K562 (cell line): ENCODE measurements around the gene SLC9A3. TPM values are rescaled to one million over a fixed set of nuclear protein-coding genes. Genes with fewer than 3 reads are reported as not detected.
A peak's percentile ranks its signal among the peaks of the same experiment; 100 is the strongest.

Experiments
- CHD2 ChIP-seq: IDR thresholded peaks from 2 replicates; pipeline ENCODE4 v1.6.1; 2011; ENCODE audit warnings: low read depth, low read length
- ETV5 ChIP-seq: sonication (generic); formaldehyde crosslinking; IDR thresholded peaks from 2 replicates; pipeline ENCODE4 v1.4.0; 2020; ENCODE audit warnings: low read depth, mild to moderate bottlenecking, missing genetic modification reagents
- HCFC1 ChIP-seq: IDR thresholded peaks from 2 replicates; pipeline ENCODE4 v1.6.1; 2012; ENCODE audit warnings: low read depth, low read length, improper control_type of control experiment
- PHF20 ChIP-seq: fragments of 450-650 bp; IDR thresholded peaks from 2 replicates; pipeline ENCODE4 v1.6.1; 2018; ENCODE audit not compliant: partially characterized antibody
- RBFOX2 ChIP-seq: fragments of 200-400 bp; formaldehyde crosslinking; IDR thresholded peaks from 2 replicates; pipeline ENCODE4 v1.6.1; 2017; ENCODE audit warnings: low read depth, mild to moderate bottlenecking, low read length, moderate library complexity
- SMARCC2 ChIP-seq: fragments of 450-650 bp; IDR thresholded peaks from 2 replicates; pipeline ENCODE4 v1.6.1; 2017; ENCODE audit warnings: antibody characterized with exemption, moderate library complexity, mild to moderate bottlenecking, low read depth
- STAG1 ChIP-seq: sonication (generic); formaldehyde crosslinking; IDR thresholded peaks from 2 replicates; pipeline ENCODE4 v1.5.0; 2020; ENCODE audit warnings: missing genetic modification reagents, borderline replicate concordance
- ZBTB7A ChIP-seq: IDR thresholded peaks from 2 replicates; pipeline ENCODE4 v1.6.1; 2011; ENCODE audit warnings: low read depth, mild to moderate bottlenecking, low read length, moderate library complexity, borderline replicate concordance; ENCODE audit not compliant: control insufficient read depth
- ZNF24 ChIP-seq: fragments of 450-650 bp; IDR thresholded peaks from 2 replicates; pipeline ENCODE4 v1.6.1; 2016
- ZNF76 ChIP-seq: fragments of 250-450 bp; sonication (Bioruptor Pico); IDR thresholded peaks from 2 replicates; pipeline ENCODE4 v1.4.0; 2020; ENCODE audit warnings: mild to moderate bottlenecking, moderate library complexity, borderline replicate concordance
- polyA plus RNA-seq, 8 experiments: library from polyadenylated mRNA; depleted of rRNA in 4 of 8; stranded (reverse) in 5 of 8; unstranded in 3 of 8; fragments of >200 nt; fragmentation: Nextera tagmentation in 2 of 8; fragmentation: Illumina TruSeq in 1 of 8; extraction: Ambion mirVana in 2 of 8; extraction: Trizol in 1 of 8; gene quantifications; 2 replicates each; pipeline versions ENCODE4 v1.2.1 to v1.2.3, GENCODE V29; 2011 to 2014; ENCODE audit warnings: inconsistent platforms in 1 of 8, missing spikeins in 1 of 8
- total RNA-seq, 7 experiments: library from RNA; depleted of rRNA in 6 of 7; stranded (reverse); fragments of >200 nt in 6 of 7; fragmentation: Illumina TruSeq in 2 of 7; extraction: Trizol in 2 of 7; gene quantifications; 2 replicates each; pipeline versions ENCODE4 v1.2.1 to v1.2.3, GENCODE V29; 2011 to 2021; ENCODE audit warnings: low replicate concordance in 1 of 7
- TF ChIP-seq, protein P1 (sequence below), 2 experiments: fragments of 450-650 bp in 1 of 2; sonication (generic) in 1 of 2; formaldehyde crosslinking in 1 of 2; IDR thresholded peaks in 1 of 2; conservative IDR thresholded peaks in 1 of 2; 2 replicates each; pipeline versions ENCODE4 v1.6.1 to v1.8.1; 2016 to 2023; ENCODE audit warnings: mild to moderate bottlenecking in 2 of 2, moderate library complexity in 2 of 2, inconsistent platforms in 1 of 2, missing genetic modification reagents in 1 of 2
- TF ChIP-seq, protein P2 (sequence below): fragments of 450-650 bp; IDR thresholded peaks from 2 replicates; pipeline ENCODE4 v1.7.0; 2016; ENCODE audit warnings: borderline replicate concordance
- TF ChIP-seq, protein P3 (sequence below): fragments of 450-650 bp; IDR thresholded peaks from 2 replicates; pipeline ENCODE4 v1.6.1; 2016; ENCODE audit warnings: borderline replicate concordance
- TF ChIP-seq, protein P4 (sequence below), 2 experiments: IDR thresholded peaks; 2 replicates each; pipeline ENCODE4 v1.6.1; 2011; ENCODE audit warnings: borderline replicate concordance in 1 of 2, control low read depth in 1 of 2, low read depth in 1 of 2, low read length in 1 of 2, mild to moderate bottlenecking in 1 of 2, mixed read lengths in 1 of 2, moderate library complexity in 1 of 2; ENCODE audit not compliant: insufficient read depth in 1 of 2, insufficient read length in 1 of 2, poor library complexity in 1 of 2, severe bottlenecking in 1 of 2; ENCODE audit errors: extremely low read depth in 1 of 2
- TF ChIP-seq, protein P5 (sequence below): fragments of 450-650 bp; IDR thresholded peaks from 2 replicates; pipeline ENCODE4 v1.6.1; 2014; ENCODE audit warnings: low read depth, mild to moderate bottlenecking, moderate library complexity, borderline replicate concordance
- TF ChIP-seq, protein P6 (sequence below): fragments of 450-650 bp; conservative IDR thresholded peaks from 2 replicates; pipeline ENCODE4 v1.6.1; 2016; ENCODE audit warnings: missing genetic modification characterization, low read depth, mild to moderate bottlenecking, missing compliant biosample characterization, moderate library complexity

Gene SLC9A3
- total and polyA plus RNA-seq, 9 of the 15 experiments (the other 6 are each of a cell fraction or from before 2014, with no cell fraction given): 1.5 to 5.8 (median 3.7) TPM; not detected in 2

DNA sequence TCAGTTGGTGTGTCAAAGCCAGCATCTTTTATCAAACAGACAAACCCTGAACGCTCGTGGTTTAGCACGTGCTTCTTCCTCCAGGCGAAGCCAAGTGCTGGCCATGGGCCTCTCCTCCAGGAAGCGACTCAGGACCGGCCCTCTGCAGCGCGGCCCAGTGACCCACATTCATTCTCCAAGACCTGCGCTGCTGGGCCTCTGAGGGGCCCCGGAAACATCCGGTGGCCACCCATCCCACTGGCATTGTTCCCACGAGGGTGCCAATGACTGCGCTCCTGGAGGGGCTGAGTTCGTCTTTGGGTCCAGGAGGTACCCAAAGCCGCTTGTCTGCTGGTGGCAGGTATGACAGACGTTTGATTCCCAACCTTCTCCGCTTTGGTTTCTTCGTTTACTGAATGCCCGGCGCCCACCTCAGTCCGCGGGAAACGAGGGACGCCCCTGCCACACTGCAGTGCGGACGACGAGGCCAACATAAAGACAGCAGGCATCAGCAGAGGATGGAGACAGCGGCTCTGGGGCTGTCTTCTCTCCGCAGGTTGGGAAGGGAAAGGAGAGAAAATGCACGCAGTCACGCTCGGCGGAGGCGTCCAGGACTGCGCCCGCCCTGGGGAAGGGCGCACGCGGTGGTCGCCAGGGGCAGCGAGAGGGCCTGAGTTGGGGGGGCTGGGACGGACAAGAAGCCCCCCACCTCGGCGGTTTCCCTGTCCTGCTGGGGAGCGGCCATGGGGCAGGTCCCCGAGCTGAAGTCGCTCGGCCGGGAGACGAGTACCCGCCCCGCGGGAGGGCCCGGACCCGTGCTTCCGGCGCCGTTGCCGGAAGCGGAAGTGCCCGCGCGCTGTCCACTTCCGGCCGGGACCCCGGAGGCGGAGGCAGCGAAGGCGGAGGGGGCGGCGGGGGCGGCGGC lies 81.7 kb downstream of the SLC9A3 start, which contains the start of gene EXOC3 (continued):
- TF ChIP-seq STAG1 (CRISPR knock-in tag) (no peak), ZNF76 (0 out of 2 replicates have a peak, but pooled peaks have one; percentile 7), PHF20 (peak; percentile 89), SMARCC2 (no peak), ZNF24 (no peak), ETV5 (peak; percentile 78), RBFOX2 (peak; percentile 93), CHD2 (no peak), HCFC1 (peak; percentile 64; the same call in 1 of the 2 replicates), ZBTB7A (peak; percentile 78; the same call in 1 of the 2 replicates)
- TF ChIP-seq, protein P1, sequence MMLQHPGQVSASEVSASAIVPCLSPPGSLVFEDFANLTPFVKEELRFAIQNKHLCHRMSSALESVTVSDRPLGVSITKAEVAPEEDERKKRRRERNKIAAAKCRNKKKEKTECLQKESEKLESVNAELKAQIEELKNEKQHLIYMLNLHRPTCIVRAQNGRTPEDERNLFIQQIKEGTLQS (IDR thresholded peaks at IDR 0.05): no peak
- TF ChIP-seq, protein P1 (CRISPR knock-in tag; conservative IDR thresholded peaks at IDR 0.05): 0 out of 2 replicates have a peak, but pooled peaks have one; percentile 45
- TF ChIP-seq, protein P2, sequence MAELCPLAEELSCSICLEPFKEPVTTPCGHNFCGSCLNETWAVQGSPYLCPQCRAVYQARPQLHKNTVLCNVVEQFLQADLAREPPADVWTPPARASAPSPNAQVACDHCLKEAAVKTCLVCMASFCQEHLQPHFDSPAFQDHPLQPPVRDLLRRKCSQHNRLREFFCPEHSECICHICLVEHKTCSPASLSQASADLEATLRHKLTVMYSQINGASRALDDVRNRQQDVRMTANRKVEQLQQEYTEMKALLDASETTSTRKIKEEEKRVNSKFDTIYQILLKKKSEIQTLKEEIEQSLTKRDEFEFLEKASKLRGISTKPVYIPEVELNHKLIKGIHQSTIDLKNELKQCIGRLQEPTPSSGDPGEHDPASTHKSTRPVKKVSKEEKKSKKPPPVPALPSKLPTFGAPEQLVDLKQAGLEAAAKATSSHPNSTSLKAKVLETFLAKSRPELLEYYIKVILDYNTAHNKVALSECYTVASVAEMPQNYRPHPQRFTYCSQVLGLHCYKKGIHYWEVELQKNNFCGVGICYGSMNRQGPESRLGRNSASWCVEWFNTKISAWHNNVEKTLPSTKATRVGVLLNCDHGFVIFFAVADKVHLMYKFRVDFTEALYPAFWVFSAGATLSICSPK: no peak
- TF ChIP-seq, protein P3, sequence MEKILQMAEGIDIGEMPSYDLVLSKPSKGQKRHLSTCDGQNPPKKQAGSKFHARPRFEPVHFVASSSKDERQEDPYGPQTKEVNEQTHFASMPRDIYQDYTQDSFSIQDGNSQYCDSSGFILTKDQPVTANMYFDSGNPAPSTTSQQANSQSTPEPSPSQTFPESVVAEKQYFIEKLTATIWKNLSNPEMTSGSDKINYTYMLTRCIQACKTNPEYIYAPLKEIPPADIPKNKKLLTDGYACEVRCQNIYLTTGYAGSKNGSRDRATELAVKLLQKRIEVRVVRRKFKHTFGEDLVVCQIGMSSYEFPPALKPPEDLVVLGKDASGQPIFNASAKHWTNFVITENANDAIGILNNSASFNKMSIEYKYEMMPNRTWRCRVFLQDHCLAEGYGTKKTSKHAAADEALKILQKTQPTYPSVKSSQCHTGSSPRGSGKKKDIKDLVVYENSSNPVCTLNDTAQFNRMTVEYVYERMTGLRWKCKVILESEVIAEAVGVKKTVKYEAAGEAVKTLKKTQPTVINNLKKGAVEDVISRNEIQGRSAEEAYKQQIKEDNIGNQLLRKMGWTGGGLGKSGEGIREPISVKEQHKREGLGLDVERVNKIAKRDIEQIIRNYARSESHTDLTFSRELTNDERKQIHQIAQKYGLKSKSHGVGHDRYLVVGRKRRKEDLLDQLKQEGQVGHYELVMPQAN: peak; percentile 84; the same call in 1 of the 2 replicates
- TF ChIP-seq, protein P4, sequence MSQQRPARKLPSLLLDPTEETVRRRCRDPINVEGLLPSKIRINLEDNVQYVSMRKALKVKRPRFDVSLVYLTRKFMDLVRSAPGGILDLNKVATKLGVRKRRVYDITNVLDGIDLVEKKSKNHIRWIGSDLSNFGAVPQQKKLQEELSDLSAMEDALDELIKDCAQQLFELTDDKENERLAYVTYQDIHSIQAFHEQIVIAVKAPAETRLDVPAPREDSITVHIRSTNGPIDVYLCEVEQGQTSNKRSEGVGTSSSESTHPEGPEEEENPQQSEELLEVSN (IDR thresholded peaks at IDR 0.05; ENCODE audit: borderline replicate concordance in 1 of 2, extremely low read depth in 1 of 2, insufficient read depth in 1 of 2, insufficient read length in 1 of 2, low read depth in 1 of 2, low read length in 1 of 2, poor library complexity in 1 of 2, severe bottlenecking in 1 of 2): peak; percentile 87 to 92
- TF ChIP-seq, protein P5, sequence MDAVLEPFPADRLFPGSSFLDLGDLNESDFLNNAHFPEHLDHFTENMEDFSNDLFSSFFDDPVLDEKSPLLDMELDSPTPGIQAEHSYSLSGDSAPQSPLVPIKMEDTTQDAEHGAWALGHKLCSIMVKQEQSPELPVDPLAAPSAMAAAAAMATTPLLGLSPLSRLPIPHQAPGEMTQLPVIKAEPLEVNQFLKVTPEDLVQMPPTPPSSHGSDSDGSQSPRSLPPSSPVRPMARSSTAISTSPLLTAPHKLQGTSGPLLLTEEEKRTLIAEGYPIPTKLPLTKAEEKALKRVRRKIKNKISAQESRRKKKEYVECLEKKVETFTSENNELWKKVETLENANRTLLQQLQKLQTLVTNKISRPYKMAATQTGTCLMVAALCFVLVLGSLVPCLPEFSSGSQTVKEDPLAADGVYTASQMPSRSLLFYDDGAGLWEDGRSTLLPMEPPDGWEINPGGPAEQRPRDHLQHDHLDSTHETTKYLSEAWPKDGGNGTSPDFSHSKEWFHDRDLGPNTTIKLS: no peak; the same call in 1 of the 2 replicates
- TF ChIP-seq, protein P6, sequence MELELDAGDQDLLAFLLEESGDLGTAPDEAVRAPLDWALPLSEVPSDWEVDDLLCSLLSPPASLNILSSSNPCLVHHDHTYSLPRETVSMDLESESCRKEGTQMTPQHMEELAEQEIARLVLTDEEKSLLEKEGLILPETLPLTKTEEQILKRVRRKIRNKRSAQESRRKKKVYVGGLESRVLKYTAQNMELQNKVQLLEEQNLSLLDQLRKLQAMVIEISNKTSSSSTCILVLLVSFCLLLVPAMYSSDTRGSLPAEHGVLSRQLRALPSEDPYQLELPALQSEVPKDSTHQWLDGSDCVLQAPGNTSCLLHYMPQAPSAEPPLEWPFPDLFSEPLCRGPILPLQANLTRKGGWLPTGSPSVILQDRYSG (tag): peak; percentile 64; the same call in 1 of the 2 replicates
